Hepatocyte (in vitro differentiated cells): ENCODE results near the gene MPHOSPH9.

Experiments used
- CTCF ChIP-seq: fragments of 200-600 bp; sonication (generic); IDR thresholded peaks from 2 replicates; pipeline ENCODE4 v1.5.1; 2016; ENCODE audit warnings: antibody characterized with exemption, mild to moderate bottlenecking; ENCODE audit not compliant: poor library complexity
- EZH2 ChIP-seq: fragments of 200-600 bp; sonication (generic); IDR thresholded peaks from 2 replicates; pipeline ENCODE4 v1.6.1; 2016; ENCODE audit warnings: antibody characterized with exemption, mild to moderate bottlenecking, borderline replicate concordance

GRCh38 chr12:123167329-123167728, 65.6 kb downstream of the MPHOSPH9 start:
- TF ChIP-seq CTCF (no peak), EZH2 (no peak)
